Sigmoid colon (tissue), 4 donors: ENCODE measurements around the gene TVP23C.
A peak's percentile ranks its signal among the peaks of the same experiment; 100 is the strongest.

Experiments
- CTCF ChIP-seq, 4 experiments: fragments of 450-650 bp in 3 of 4; fragments of 200-600 bp in 1 of 4; IDR thresholded peaks; one replicate each; pipeline ENCODE4 v1.5.1; 2016 to 2019; ENCODE audit warnings: antibody characterized with exemption in 4 of 4, mild to moderate bottlenecking in 3 of 4, moderate library complexity in 2 of 4
- POLR2A ChIP-seq, 2 donors: fragments of 450-650 bp; IDR thresholded peaks; one replicate each; pipeline ENCODE4 v1.6.1; 2016; ENCODE audit warnings: antibody characterized with exemption in 2 of 2, mild to moderate bottlenecking in 2 of 2, moderate library complexity in 2 of 2
- POLR2AphosphoS5 ChIP-seq, 4 donors: sonication (generic); formaldehyde crosslinking; IDR thresholded peaks; one replicate each; pipeline ENCODE4 v1.6.1; 2017; ENCODE audit warnings: antibody characterized with exemption in 4 of 4

- no peak for TF ChIP-seq CTCF (IDR thresholded peaks at IDR 0.05)
- peak; percentile 42 to 66 (median 52) for TF ChIP-seq POLR2AphosphoS5 (IDR thresholded peaks at IDR 0.05)
- TF ChIP-seq POLR2A (IDR thresholded peaks at IDR 0.05) = no peak
These were observed 87.5 kb downstream of the TVP23C start for GRCh38 chr17:15475631-15476354.
